AG10803 (cell line): ENCODE measurements around the gene FUT6.
A peak's percentile ranks its signal among the peaks of the same experiment; 100 is the strongest.
"Not testable (repeated sequence)": the region's sequence is repeated elsewhere in the genome, so short reads cannot be mapped to it uniquely, and the experiment has no call there.

ENCODE experiments used
- DNase-seq: peaks from one replicate; pipeline ENCODE4 v3.0.0; 2010; ENCODE audit warnings: low read depth
- H3K4me3 ChIP-seq: 2 replicates; pipeline ENCODE4 v1.5.1; 2011; ENCODE audit warnings: mild to moderate bottlenecking, low read length, control low read depth
- TF ChIP-seq, protein P1 (sequence below): conservative IDR thresholded peaks from 2 replicates; pipeline ENCODE4 v1.5.1; 2011; ENCODE audit warnings: mild to moderate bottlenecking, low read length, control low read depth, inconsistent platforms

The FUT6 gene

DNA sequence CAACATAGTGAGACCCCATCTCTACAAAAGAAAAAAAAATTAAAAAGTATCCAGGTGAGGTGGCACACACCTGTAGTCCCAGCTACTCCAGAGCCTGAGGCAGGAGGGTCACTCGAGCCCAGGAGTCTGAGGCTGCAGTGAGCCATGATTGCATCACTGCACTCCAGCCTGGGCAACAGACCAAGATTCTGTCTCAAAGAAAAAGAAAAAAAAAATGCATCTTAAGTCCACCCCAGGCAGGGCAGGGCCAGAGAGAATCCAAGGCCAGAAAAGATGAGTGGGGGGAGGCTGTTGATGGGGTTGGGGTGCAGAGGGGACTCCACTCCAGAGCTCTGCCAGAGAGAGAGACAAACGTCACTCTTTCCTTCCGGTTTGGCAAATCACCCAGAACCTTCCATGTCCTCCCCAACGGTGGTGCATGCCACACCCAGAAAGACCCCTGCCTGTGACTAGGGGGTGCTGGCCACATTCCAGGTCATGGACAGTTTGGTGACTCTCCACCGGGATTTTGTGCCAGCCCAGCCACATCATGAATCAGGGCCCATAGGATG is 11.3 kb upstream of the FUT6 start:
- peak; percentile 56 for DNase-seq
- TF ChIP-seq, protein P1, sequence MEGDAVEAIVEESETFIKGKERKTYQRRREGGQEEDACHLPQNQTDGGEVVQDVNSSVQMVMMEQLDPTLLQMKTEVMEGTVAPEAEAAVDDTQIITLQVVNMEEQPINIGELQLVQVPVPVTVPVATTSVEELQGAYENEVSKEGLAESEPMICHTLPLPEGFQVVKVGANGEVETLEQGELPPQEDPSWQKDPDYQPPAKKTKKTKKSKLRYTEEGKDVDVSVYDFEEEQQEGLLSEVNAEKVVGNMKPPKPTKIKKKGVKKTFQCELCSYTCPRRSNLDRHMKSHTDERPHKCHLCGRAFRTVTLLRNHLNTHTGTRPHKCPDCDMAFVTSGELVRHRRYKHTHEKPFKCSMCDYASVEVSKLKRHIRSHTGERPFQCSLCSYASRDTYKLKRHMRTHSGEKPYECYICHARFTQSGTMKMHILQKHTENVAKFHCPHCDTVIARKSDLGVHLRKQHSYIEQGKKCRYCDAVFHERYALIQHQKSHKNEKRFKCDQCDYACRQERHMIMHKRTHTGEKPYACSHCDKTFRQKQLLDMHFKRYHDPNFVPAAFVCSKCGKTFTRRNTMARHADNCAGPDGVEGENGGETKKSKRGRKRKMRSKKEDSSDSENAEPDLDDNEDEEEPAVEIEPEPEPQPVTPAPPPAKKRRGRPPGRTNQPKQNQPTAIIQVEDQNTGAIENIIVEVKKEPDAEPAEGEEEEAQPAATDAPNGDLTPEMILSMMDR: no peak
- H3K4me3 ChIP-seq: no peak overlapping the region

DNA sequence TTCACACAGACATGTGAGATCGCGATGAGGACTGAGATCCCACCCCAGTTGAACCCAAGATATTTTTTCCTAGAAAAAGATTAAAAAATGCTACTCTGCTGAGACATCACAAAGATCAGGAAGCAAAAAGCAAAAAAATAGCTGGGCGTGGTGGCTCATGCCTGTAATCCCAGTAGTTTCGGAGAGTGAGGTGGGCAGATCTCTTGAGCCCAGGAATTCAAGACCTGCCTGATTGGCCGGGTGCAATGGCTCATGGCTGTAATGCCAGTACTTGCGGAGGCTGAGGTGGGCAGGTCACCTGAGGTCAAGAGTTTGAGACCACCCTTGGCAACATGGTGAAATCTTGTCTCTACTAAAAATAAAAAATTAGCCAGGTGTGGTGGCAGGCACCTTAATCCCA is 10.7 kb upstream of the FUT6 start:
- DNase-seq: no peak
- H3K4me3 ChIP-seq: no peak overlapping the region
- TF ChIP-seq, protein P1: no peak

DNA sequence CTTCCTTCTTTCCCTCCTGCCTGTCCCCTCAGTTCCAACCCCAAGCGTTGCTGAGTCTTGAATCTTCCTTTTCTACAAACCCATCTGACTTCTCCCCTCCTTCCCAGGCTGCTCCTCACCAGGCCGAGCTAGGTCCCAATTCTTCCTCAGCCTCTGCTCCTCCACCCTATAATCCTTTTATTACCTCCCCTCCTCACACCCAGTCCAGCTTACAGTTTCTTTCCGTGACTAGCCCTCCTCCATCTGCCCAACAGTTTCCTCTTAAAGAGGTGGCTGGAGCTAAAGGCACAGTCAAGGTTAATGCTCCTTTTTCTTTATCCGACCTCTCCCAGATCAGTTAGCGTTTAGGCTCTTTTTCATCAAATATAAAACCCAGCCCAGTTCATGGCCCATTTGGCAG is 9.1 kb upstream of the FUT6 start:
- not testable (repeated sequence) for DNase-seq, H3K4me3 ChIP-seq

DNA sequence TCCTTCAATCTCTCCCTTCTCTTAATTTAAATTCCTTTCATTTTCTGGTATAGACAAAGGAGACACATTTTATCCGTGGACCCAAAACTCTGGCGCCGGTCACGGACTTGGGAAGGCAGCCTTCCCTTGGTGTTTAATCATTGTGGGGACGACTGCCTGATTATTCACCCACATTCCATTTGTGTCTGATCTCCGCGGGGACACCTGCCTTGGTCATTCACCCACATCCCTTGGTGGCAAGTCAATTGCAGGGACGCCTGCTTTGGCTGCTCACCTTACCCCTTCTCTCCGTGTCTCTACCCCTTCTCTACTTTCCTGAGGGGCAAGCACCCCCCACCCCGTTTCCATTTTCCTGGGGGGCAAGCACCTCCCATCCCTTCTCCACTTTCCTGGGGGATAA is 8.3 kb upstream of the FUT6 start:
- H3K4me3 ChIP-seq, DNase-seq: not testable (repeated sequence)

DNA sequence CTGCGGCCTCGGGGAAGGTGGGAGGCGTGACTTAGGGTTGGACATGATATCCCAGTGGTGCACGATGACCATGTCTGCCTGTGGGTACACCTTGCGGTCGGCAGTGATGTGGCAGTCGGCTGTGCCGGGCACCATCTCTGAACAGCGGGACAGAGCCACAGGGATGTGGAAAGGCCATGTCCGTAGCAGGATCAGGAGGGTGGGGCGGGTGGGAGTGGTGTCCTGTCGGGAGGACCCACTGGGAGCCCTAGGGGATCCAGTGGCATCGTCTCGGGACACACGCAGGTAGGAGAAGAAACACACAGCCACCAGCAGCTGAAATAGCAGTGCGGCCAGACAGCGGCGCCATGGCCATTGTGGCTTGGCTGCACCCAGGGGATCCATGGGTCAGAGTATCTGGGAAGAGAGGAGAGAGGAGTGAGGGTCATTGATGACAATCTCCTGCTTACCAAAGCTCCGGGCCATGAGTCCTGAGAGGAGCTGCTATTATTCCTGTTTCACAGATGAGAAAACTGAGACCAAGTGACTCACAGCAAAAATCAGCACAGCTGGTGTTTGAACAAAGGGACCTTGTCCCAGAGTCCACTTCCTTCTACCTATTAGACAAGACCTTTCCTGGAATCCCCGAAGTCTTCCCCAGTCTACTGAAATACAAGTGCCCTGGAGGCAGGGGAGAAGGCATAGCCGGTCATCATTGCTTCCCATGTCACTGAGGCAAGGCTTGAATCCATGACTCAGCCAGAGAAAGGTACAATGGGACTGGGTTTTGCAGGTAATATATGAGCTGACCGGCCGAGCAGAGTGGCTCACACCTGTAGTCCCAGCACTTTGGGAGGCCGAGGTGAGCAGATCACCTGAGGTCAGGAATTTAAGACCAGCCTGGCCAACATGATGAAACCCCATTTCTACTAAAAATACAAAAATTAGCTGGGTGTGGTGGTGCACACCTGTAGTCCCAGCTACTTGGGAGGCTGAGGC is 5.2 kb upstream of the FUT6 start:
- no peak overlapping the region for H3K4me3 ChIP-seq
- DNase-seq: no peak
- TF ChIP-seq, protein P1: no peak

DNA sequence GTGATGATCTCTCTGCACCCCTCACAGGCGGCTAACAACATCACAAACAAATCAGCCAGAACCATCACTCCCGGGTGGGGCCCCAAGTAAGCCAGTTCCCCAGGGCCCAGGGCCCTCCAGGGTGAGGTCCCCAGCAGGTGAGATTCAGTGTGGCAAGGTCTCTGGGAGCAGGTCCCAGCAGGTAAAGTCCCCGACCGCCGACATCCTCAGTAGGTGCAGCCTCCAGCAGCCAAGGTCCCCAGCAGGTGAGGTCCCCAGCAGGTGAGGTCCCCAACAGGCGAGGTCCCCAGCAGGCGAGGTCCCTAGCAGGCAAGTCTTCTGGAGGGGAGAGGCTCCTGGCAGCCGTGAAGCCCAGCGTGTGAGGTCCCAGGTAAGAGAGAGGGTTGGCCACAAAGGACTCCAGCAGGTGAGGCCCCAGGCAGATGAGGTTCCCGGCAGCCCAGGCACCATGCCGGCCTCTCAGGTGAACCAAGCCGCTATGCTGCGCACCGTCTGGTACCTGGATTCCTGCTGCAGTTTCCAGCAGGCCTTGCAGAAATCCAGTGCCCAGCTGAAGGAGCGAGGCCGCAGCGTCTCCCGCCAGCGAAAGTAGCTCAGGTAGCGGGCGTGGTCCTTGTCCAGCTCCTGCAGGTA is 3.9 kb upstream of the FUT6 start:
- TF ChIP-seq, protein P1: no peak
- DNase-seq: no peak

DNA sequence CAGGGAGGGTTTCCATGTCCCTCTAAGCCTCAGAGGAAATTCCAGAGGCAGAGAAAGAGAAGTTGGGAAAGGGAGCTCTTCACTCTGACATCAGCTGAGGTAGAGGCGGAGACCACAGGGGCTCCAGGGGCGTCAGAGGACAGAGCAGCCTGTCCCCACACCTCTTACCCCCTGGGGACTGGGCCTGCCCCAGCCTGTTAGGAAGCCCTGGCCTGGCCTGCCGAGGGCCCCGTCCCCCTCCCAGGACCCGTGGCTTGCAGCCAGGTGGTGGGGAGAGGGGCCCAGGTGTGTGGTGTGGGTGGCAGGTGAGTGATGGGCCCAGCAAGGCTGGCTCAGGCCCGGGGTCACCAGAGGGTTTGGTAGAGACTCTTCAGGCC is 2.2 kb upstream of the FUT6 start:
- H3K4me3 ChIP-seq, DNase-seq: not testable (repeated sequence)

More for the DNA sequence above, 3.9 kb upstream of the FUT6 start:
- no peak overlapping the region for H3K4me3 ChIP-seq

DNA sequence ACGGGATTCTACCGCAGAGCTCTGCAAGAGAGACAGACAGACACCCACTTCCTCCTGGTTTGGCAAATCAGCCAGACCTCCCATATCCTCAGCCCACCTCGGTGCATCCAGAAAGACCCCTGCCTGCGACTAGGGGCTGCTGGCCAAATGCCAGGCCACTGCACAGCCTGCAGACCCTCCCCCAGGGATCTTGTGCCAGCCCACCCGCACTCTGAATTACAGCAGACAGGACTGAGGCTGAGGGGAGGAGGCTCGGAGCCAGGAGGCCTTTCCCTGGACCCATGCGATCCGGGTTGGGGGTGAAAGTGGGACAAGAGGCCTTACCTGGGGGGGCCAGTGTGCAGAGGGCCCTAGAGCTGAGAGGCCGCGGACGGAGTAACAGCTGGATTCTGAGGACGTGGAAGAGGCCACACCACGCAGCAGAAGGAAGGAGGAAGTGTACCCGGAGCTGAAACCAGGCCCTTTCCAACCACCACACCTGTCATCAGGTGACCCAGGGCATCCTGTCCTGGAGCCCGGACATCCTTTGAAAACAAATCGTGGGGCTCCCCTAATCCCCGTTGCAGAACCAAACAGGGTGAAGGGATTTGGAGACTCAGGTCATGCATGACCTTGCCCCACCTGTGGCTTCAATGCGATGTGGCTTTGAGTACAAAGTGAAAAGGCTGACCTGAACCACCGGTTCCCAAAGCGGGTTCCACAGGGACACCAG is 993 bp downstream of the FUT6 start:
- no peak overlapping the region for H3K4me3 ChIP-seq
- TF ChIP-seq, protein P1: no peak
- no peak for DNase-seq
